Measurements from ENCODE around the gene ABLIM2. TPM values are rescaled to one million over a fixed set of nuclear protein-coding genes. Genes with fewer than 3 reads are reported as not detected.

ABLIM2 gene
- total and polyA plus RNA-seq, 2 experiments from 2014 or later = 1.5 to 4.3 TPM

DNA sequence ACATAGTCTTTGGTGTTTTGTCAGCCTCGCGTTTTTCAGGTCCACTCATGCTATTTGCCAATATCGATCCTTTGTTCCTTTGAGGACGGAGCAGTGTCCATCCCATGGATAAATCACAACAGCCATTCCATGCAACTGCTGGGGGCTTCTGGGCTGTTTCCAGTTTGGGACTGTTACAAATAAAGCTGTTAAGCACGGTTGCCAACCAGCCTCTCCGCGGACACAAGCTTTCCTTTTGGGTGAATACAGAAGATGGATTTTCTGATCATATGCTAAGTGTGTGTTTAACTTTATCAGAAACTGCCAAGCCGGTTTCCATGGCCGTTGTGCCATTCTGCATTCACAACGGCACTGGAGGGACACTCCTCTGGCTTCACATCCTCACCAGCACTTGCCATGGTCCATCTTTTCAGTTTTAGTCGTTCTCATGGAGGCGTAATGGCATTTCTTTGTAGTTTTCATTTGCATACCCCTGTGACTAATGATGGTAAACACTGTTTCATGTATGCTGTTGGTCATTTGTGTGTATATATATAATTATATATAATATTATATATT is 67.8 kb downstream of the ABLIM2 start:
- Mint-ChIP-seq H3K27ac (no peak overlapping the region), H3K4me3 (no peak overlapping the region), H3K27me3 (ENCODE audit: insufficient read depth, low read depth, poor library complexity) (peaks cover 7% of the 10 kb centered on the region), H3K36me3 (ENCODE audit: low read depth) (peaks cover 23% of the 10 kb centered on the region), H3K9me3 (peaks cover 30% of the 10 kb centered on the region), H3K4me1 (peaks cover 19% of the 10 kb centered on the region)
- 0 out of 2 replicates have a peak, but pooled peaks cover 4% of the 10 kb centered on the region for H3F3A ChIP-seq (replicated peaks; ENCODE audit: low read depth)
- TF ChIP-seq, protein P1, sequence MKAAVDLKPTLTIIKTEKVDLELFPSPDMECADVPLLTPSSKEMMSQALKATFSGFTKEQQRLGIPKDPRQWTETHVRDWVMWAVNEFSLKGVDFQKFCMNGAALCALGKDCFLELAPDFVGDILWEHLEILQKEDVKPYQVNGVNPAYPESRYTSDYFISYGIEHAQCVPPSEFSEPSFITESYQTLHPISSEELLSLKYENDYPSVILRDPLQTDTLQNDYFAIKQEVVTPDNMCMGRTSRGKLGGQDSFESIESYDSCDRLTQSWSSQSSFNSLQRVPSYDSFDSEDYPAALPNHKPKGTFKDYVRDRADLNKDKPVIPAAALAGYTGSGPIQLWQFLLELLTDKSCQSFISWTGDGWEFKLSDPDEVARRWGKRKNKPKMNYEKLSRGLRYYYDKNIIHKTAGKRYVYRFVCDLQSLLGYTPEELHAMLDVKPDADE (IDR thresholded peaks at IDR 0.05) = no peak
- H3K27ac ChIP-seq (ENCODE audit: low read depth) = no peak overlapping the region
- H2AFZ ChIP-seq = no peak overlapping the region
- no peaks in the 10 kb centered on the region for H4K20me1 ChIP-seq (replicated peaks; ENCODE audit: insufficient read depth)
- no peak overlapping the region for H3K4me2 ChIP-seq
- no peaks in the 10 kb centered on the region for H3K9me2 ChIP-seq (ENCODE audit: insufficient read depth)
- no peak overlapping the region for H3K4me3 ChIP-seq
- H3K27me3 ChIP-seq (ENCODE audit: insufficient read depth) = no peaks in the 10 kb centered on the region
- no peaks in the 10 kb centered on the region for H3K4me1 ChIP-seq (ENCODE audit: insufficient read depth)
- DNase-seq (ENCODE audit: low spot score) (no peak), ATAC-seq (no peak)
- no peaks in the 10 kb centered on the region for H3K79me2 ChIP-seq (replicated peaks; ENCODE audit: insufficient read depth)
- no peaks in the 10 kb centered on the region; the same call in 1 of the 2 replicates for H3K36me3 ChIP-seq (ENCODE audit: insufficient read depth)

DNA sequence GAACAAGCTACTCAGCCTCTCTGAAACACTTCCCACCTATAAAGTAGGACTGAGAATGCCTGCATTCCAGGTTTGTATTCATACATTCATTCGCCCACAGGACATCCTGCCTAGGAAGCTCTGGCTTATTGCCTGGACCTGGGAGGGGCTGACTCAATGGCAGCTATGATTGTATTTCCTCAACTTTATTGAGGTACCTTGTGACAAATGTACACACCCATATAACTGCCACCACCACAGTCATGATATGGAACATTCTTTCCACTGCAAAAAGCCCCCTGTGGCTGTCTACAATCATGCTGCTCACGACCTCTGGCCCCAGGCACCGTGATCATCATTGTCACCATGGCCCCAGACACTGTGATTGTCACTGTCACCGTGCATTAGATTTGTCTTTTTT is 68.3 kb downstream of the ABLIM2 start:
- H3K27me3 Mint-ChIP-seq (ENCODE audit: insufficient read depth, low read depth, poor library complexity) = peaks cover 7% of the 10 kb centered on the region
- H3K27me3 ChIP-seq (ENCODE audit: insufficient read depth) = no peaks in the 10 kb centered on the region
- H3K9me3 Mint-ChIP-seq = peaks cover 26% of the 10 kb centered on the region
- H3K4me2 ChIP-seq = no peak overlapping the region
- no peak overlapping the region for H2AFZ ChIP-seq
- H4K20me1 ChIP-seq (replicated peaks; ENCODE audit: insufficient read depth) = no peaks in the 10 kb centered on the region
- H3K4me1 Mint-ChIP-seq = peaks cover 22% of the 10 kb centered on the region
- no peaks in the 10 kb centered on the region for H3K4me1 ChIP-seq (ENCODE audit: insufficient read depth)
- no peak overlapping the region for H3K27ac Mint-ChIP-seq
- DNase-seq (ENCODE audit: low spot score) (no peak), ATAC-seq (no peak)
- peaks cover 19% of the 10 kb centered on the region for H3K36me3 Mint-ChIP-seq (ENCODE audit: low read depth)
- no peak overlapping the region for H3K27ac ChIP-seq (ENCODE audit: low read depth)
- no peaks in the 10 kb centered on the region for H3K79me2 ChIP-seq (replicated peaks; ENCODE audit: insufficient read depth)
- no peak overlapping the region for H3K4me3 Mint-ChIP-seq
- no peaks in the 10 kb centered on the region for H3K9me2 ChIP-seq (ENCODE audit: insufficient read depth)
- no peaks in the 10 kb centered on the region; the same call in 1 of the 2 replicates for H3K36me3 ChIP-seq (ENCODE audit: insufficient read depth)
- H3F3A ChIP-seq (replicated peaks; ENCODE audit: low read depth) = 0 out of 2 replicates have a peak, but pooled peaks cover 4% of the 10 kb centered on the region
- no peak overlapping the region for H3K4me3 ChIP-seq
- TF ChIP-seq STAT1 (IDR thresholded peaks at IDR 0.05; ENCODE audit: unreplicated experiment) = no peak
- TF ChIP-seq ZNF114 (CRISPR knock-in tag; IDR thresholded peaks at IDR 0.05) = no peak
- TF ChIP-seq, protein P2, sequence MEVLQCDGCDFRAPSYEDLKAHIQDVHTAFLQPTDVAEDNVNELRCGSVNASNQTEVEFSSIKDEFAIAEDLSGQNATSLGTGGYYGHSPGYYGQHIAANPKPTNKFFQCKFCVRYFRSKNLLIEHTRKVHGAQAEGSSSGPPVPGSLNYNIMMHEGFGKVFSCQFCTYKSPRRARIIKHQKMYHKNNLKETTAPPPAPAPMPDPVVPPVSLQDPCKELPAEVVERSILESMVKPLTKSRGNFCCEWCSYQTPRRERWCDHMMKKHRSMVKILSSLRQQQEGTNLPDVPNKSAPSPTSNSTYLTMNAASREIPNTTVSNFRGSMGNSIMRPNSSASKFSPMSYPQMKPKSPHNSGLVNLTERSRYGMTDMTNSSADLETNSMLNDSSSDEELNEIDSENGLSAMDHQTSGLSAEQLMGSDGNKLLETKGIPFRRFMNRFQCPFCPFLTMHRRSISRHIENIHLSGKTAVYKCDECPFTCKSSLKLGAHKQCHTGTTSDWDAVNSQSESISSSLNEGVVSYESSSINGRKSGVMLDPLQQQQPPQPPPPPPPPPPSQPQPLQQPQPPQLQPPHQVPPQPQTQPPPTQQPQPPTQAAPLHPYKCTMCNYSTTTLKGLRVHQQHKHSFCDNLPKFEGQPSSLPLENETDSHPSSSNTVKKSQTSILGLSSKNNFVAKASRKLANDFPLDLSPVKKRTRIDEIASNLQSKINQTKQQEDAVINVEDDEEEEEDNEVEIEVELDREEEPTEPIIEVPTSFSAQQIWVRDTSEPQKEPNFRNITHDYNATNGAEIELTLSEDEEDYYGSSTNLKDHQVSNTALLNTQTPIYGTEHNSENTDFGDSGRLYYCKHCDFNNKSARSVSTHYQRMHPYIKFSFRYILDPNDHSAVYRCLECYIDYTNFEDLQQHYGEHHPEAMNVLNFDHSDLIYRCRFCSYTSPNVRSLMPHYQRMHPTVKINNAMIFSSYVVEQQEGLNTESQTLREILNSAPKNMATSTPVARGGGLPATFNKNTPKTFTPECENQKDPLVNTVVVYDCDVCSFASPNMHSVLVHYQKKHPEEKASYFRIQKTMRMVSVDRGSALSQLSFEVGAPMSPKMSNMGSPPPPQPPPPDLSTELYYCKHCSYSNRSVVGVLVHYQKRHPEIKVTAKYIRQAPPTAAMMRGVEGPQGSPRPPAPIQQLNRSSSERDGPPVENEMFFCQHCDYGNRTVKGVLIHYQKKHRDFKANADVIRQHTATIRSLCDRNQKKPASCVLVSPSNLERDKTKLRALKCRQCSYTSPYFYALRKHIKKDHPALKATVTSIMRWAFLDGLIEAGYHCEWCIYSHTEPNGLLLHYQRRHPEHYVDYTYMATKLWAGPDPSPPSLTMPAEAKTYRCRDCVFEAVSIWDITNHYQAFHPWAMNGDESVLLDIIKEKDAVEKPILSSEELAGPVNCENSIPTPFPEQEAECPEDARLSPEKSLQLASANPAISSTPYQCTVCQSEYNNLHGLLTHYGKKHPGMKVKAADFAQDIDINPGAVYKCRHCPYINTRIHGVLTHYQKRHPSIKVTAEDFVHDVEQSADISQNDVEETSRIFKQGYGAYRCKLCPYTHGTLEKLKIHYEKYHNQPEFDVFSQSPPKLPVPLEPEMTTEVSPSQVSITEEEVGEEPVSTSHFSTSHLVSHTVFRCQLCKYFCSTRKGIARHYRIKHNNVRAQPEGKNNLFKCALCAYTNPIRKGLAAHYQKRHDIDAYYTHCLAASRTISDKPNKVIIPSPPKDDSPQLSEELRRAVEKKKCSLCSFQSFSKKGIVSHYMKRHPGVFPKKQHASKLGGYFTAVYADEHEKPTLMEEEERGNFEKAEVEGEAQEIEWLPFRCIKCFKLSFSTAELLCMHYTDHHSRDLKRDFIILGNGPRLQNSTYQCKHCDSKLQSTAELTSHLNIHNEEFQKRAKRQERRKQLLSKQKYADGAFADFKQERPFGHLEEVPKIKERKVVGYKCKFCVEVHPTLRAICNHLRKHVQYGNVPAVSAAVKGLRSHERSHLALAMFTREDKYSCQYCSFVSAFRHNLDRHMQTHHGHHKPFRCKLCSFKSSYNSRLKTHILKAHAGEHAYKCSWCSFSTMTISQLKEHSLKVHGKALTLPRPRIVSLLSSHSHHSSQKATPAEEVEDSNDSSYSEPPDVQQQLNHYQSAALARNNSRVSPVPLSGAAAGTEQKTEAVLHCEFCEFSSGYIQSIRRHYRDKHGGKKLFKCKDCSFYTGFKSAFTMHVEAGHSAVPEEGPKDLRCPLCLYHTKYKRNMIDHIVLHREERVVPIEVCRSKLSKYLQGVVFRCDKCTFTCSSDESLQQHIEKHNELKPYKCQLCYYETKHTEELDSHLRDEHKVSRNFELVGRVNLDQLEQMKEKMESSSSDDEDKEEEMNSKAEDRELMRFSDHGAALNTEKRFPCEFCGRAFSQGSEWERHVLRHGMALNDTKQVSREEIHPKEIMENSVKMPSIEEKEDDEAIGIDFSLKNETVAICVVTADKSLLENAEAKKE (CRISPR knock-in tag; IDR thresholded peaks at IDR 0.05) = no peak
- TF ChIP-seq ZNF331 (CRISPR knock-in tag; IDR thresholded peaks at IDR 0.05; ENCODE audit: low read depth) = no peak
- TF ChIP-seq EZH2phosphoT487 (IDR thresholded peaks at IDR 0.05; ENCODE audit: unreplicated experiment) = no peak
- TF ChIP-seq, protein P1 (IDR thresholded peaks at IDR 0.05) = no peak
- TF ChIP-seq JUNB (IDR thresholded peaks at IDR 0.05; ENCODE audit: unreplicated experiment) = no peak
- no peak for TF ChIP-seq EZH2 (IDR thresholded peaks at IDR 0.05; ENCODE audit: low read depth, unreplicated experiment)
- no peak for TF ChIP-seq POLR2AphosphoS5 (IDR thresholded peaks at IDR 0.05; ENCODE audit: low read depth)
- TF ChIP-seq, protein P3, sequence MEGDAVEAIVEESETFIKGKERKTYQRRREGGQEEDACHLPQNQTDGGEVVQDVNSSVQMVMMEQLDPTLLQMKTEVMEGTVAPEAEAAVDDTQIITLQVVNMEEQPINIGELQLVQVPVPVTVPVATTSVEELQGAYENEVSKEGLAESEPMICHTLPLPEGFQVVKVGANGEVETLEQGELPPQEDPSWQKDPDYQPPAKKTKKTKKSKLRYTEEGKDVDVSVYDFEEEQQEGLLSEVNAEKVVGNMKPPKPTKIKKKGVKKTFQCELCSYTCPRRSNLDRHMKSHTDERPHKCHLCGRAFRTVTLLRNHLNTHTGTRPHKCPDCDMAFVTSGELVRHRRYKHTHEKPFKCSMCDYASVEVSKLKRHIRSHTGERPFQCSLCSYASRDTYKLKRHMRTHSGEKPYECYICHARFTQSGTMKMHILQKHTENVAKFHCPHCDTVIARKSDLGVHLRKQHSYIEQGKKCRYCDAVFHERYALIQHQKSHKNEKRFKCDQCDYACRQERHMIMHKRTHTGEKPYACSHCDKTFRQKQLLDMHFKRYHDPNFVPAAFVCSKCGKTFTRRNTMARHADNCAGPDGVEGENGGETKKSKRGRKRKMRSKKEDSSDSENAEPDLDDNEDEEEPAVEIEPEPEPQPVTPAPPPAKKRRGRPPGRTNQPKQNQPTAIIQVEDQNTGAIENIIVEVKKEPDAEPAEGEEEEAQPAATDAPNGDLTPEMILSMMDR (conservative IDR thresholded peaks at IDR 0.05; ENCODE audit: low read depth in 2 of 2) = no peak
- no peak for TF ChIP-seq NANOG (IDR thresholded peaks at IDR 0.05; ENCODE audit: borderline replicate concordance)
- TF ChIP-seq CREB1 (CRISPR knock-in tag; IDR thresholded peaks at IDR 0.05; ENCODE audit: low read depth) = no peak
